ENCODE results near the gene ELP2.

DNA sequence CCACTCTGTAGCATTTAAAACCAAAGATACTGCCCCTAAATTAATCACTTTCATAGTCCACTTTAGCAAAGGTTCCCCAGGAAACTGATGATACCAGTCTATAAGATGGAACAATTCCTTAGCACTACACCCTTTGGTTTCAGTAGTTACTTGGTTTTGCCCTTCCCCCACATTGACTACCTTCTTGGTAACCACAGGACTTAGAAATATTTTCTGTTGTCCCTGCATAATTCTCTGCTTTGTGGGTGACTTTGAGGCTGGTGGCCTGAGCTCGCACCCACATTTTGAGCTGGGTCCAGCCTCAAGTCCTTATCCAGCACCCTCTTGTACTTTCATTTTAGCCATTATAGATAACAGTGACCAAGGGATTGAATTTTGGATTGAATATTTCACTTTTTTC is 23.1 kb downstream of the ELP2 start:
- TF ChIP-seq RXRA (IDR thresholded peaks at IDR 0.05) (no peak), SP1 (IDR thresholded peaks at IDR 0.05) (no peak), RAD21 (IDR thresholded peaks at IDR 0.05) (no peak), HNF4G (IDR thresholded peaks at IDR 0.05) (no peak), CTCF (IDR thresholded peaks at IDR 0.05; ENCODE audit: low read depth, low read length, missing input control) (no peak), JUND (IDR thresholded peaks at IDR 0.05) (no peak), GABPA (IDR thresholded peaks at IDR 0.05 in 1 of 2, conservative IDR thresholded peaks at IDR 0.05 in 1 of 2) (no peak), TAF1 (conservative IDR thresholded peaks at IDR 0.05) (no peak), YY1 (IDR thresholded peaks at IDR 0.05) (no peak), EGR1 (IDR thresholded peaks at IDR 0.05; ENCODE audit: low read depth in 2 of 2) (no peak)
- TF ChIP-seq, protein P1, sequence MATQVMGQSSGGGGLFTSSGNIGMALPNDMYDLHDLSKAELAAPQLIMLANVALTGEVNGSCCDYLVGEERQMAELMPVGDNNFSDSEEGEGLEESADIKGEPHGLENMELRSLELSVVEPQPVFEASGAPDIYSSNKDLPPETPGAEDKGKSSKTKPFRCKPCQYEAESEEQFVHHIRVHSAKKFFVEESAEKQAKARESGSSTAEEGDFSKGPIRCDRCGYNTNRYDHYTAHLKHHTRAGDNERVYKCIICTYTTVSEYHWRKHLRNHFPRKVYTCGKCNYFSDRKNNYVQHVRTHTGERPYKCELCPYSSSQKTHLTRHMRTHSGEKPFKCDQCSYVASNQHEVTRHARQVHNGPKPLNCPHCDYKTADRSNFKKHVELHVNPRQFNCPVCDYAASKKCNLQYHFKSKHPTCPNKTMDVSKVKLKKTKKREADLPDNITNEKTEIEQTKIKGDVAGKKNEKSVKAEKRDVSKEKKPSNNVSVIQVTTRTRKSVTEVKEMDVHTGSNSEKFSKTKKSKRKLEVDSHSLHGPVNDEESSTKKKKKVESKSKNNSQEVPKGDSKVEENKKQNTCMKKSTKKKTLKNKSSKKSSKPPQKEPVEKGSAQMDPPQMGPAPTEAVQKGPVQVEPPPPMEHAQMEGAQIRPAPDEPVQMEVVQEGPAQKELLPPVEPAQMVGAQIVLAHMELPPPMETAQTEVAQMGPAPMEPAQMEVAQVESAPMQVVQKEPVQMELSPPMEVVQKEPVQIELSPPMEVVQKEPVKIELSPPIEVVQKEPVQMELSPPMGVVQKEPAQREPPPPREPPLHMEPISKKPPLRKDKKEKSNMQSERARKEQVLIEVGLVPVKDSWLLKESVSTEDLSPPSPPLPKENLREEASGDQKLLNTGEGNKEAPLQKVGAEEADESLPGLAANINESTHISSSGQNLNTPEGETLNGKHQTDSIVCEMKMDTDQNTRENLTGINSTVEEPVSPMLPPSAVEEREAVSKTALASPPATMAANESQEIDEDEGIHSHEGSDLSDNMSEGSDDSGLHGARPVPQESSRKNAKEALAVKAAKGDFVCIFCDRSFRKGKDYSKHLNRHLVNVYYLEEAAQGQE (IDR thresholded peaks at IDR 0.05): no peak
- TF ChIP-seq, protein P2, sequence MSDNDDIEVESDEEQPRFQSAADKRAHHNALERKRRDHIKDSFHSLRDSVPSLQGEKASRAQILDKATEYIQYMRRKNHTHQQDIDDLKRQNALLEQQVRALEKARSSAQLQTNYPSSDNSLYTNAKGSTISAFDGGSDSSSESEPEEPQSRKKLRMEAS (IDR thresholded peaks at IDR 0.05): no peak

Data from liver (tissue), 3 donors.